ENCODE data around the gene MUSK.
A peak's percentile ranks its signal among the peaks of the same experiment; 100 is the strongest.
"Not testable (repeated sequence)": the region's sequence is repeated elsewhere in the genome, so short reads cannot be mapped to it uniquely, and the experiment has no call there.

The MUSK gene

GRCh38 chr9:110762783-110763182 lies 94.2 kb downstream of the MUSK start:
- DNase-seq (ENCODE audit: low read depth), result no peak

GRCh38 chr9:110763568-110763967 lies 95.0 kb downstream of the MUSK start:
- DNase-seq (ENCODE audit: low read depth), result no peak

- no peak for DNase-seq (ENCODE audit: low read depth)
Observed at GRCh38 chr9:110764006-110764405, 95.4 kb downstream of the MUSK start.

- DNase-seq (ENCODE audit: low read depth), result no peak
Observed at GRCh38 chr9:110765926-110766325, 97.3 kb downstream of the MUSK start.

- no peak for DNase-seq (ENCODE audit: low read depth)
Observed at GRCh38 chr9:110767559-110768063, 99.0 kb downstream of the MUSK start.

GRCh38 chr9:110768886-110769285 lies 100.3 kb downstream of the MUSK start:
- DNase-seq (ENCODE audit: low read depth), result no peak

- DNase-seq (ENCODE audit: low read depth), result no peak
Observed at GRCh38 chr9:110769667-110770066, 101.1 kb downstream of the MUSK start.

- no peak for DNase-seq (ENCODE audit: low read depth)
Observed at GRCh38 chr9:110775724-110776123, 107.1 kb downstream of the MUSK start.

- no peak for DNase-seq (ENCODE audit: low read depth)
Observed at GRCh38 chr9:110776221-110776620, 107.6 kb downstream of the MUSK start.

GRCh38 chr9:110777196-110777875 lies 108.7 kb downstream of the MUSK start:
- DNase-seq (ENCODE audit: low read depth), result no peak

GRCh38 chr9:110777876-110778215 lies 109.3 kb downstream of the MUSK start:
- no peak for DNase-seq (ENCODE audit: low read depth)

- DNase-seq (ENCODE audit: low read depth), result no peak
Observed at GRCh38 chr9:110782701-110783100, 114.1 kb downstream of the MUSK start.

GRCh38 chr9:110784309-110784708 lies 115.7 kb downstream of the MUSK start:
- DNase-seq (ENCODE audit: low read depth), result no peak

GRCh38 chr9:110785166-110785565 lies 116.6 kb downstream of the MUSK start:
- no peak for DNase-seq (ENCODE audit: low read depth)

GRCh38 chr9:110788396-110788795 lies 119.8 kb downstream of the MUSK start:
- not testable (repeated sequence) for DNase-seq (ENCODE audit: low read depth)

- DNase-seq (ENCODE audit: low read depth), result no peak
Observed at GRCh38 chr9:110788871-110789270, 120.3 kb downstream of the MUSK start.

GRCh38 chr9:110797611-110798010 lies 129.0 kb downstream of the MUSK start:
- DNase-seq (ENCODE audit: low read depth), result peak; percentile 62

- no peak for DNase-seq (ENCODE audit: low read depth)
Observed at GRCh38 chr9:110799396-110799795, 130.8 kb downstream of the MUSK start.

GRCh38 chr9:110801426-110801825 lies 132.8 kb downstream of the MUSK start:
- DNase-seq (ENCODE audit: low read depth), result no peak

- no peak for DNase-seq (ENCODE audit: low read depth)
Observed at GRCh38 chr9:110802416-110803035, 133.9 kb downstream of the MUSK start.

GRCh38 chr9:110807956-110808598 lies 139.5 kb downstream of the MUSK start:
- DNase-seq (ENCODE audit: low read depth), result no peak

GRCh38 chr9:110808599-110808980 lies 140.0 kb downstream of the MUSK start:
- no peak for DNase-seq (ENCODE audit: low read depth)

- no peak for DNase-seq (ENCODE audit: low read depth)
Observed at GRCh38 chr9:110809038-110809595, 140.5 kb downstream of the MUSK start.

Data from HS-27A (cell line).